Stimulated activated CD4-positive, alpha-beta T cell treated with anti-CD3 and anti-CD28 coated beads, Interleukin-15, amount 100 ng/mL, for 48 hours (primary cell): ENCODE data around the gene CD300E.
"Not testable (repeated sequence)": the region's sequence is repeated elsewhere in the genome, so short reads cannot be mapped to it uniquely, and the experiment has no call there.

Experiments
- DNase-seq, 2 donors: peaks; one replicate each; pipeline ENCODE4 v3.0.0-alpha.2; 2020; ENCODE audit warnings: low read depth in 2 of 2

The CD300E gene

DNA sequence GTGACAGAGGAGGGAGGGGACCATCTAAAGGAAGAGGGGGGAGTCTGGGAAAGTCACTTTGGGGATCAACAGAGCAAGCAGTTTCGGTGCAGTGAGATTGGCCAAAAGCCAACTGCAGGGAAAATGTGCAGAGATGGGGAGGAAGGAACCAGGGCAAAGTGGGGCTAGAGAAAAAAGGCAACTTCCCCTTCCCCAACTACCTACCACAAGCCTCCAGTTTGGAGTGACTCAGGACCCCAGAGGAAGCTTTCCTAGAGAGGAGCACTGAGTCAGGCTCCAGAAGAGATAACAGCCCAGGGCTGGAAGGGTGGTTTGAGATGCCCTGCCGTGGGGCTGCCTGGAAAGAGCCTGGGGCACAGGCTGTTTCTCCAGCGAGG, 24.5 kb downstream of the CD300E start:
- no peak for DNase-seq

DNA sequence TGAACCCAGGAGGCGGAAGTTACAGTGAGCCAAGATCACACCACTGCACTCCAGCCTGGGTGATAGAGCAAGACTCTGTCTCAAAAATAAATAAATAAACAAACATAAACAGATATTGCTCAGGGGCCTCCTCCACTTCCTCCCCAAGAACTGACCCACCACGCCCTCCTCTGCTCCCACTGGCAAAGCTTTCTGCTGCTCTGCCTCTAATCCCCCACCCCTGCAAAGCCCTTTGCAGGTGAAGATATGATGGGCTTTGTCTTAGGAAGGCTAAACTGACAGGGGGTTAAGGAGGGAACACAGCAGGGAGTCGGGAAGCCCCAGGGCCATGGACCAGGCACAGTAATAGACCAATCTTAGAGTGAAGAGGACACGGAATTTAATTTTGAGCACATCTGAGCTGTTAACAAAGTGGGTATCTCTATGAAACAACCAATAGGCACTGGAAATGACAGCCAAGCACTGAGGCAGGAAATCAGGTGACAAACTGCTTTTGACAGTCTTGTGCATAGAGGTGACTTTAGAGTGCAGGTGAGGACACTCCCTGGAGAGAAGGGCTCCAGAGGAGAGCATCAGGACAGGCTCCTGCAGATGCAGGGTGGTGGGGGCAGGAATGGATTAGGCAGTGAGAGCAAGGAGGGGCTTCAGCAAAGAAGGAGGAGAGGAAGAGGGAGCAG, 25.1 kb downstream of the CD300E start:
- no peak for DNase-seq

DNA sequence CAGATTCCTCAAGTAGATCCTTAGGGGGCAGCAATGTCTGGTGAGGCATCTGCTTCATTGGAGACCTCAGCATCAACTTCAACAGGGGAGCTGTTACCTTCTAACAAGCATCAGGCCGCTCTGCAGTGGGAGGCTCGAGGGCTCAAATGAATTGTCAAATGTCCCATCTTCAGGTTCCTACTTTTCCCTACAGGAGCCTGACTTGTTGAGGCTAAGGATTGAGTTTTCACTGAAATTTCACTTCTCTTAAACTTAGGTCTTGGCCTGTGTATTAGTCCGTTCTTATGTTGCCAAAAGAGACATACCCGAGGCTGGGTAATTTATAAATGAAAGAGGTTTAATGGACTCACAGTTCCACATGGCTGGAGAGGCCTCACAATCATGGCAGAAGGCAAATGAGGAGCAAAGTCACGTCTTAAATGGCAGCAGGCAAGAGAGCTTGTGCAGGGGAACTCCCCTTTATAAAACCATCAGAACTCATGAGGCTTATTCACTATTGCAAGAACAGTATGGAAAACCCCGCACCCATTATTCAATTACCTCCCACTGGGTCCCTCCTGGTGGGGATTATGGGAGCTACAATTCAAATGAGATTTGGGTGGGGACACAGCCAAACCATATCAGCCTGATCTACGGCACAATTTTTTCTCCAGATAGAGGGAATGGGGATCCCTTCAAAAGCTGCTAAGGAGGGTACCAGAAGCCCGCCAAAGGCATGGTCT, 26.3 kb downstream of the CD300E start:
- DNase-seq, result no peak

DNA sequence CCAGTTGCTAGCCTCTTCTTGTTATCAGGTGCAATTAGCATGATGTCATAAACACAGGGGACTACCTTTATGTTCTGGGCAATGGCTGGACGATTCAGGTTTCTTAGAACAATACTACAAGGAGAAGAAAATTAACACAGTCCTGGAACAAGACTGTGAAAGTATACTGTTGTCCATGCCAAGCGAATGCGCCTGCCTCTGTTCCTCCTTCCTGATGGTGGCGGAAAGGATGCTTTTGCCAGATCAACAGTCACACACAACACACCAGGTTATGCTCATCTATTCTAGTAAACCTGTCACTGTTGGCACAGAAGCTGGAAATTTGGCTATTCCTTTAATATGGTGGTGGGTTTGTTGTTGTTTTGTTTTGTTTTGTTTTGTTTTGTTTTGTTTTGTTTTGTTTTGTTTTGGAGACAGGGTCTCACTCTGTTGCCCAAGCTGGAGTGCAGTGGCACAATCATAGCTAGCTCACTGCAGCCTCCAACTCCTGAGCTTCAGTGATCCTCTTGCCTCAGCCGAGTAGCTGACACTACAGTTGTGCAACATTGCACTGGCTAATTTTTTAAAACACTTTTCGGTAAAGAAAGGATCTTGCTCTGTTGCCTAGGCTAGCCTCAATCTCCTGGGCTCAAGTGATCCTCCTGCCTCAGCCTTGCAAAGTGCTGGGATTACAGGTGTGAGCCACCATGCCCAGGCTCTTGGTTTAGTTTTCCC, 28.3 kb downstream of the CD300E start:
- no peak for DNase-seq

DNA sequence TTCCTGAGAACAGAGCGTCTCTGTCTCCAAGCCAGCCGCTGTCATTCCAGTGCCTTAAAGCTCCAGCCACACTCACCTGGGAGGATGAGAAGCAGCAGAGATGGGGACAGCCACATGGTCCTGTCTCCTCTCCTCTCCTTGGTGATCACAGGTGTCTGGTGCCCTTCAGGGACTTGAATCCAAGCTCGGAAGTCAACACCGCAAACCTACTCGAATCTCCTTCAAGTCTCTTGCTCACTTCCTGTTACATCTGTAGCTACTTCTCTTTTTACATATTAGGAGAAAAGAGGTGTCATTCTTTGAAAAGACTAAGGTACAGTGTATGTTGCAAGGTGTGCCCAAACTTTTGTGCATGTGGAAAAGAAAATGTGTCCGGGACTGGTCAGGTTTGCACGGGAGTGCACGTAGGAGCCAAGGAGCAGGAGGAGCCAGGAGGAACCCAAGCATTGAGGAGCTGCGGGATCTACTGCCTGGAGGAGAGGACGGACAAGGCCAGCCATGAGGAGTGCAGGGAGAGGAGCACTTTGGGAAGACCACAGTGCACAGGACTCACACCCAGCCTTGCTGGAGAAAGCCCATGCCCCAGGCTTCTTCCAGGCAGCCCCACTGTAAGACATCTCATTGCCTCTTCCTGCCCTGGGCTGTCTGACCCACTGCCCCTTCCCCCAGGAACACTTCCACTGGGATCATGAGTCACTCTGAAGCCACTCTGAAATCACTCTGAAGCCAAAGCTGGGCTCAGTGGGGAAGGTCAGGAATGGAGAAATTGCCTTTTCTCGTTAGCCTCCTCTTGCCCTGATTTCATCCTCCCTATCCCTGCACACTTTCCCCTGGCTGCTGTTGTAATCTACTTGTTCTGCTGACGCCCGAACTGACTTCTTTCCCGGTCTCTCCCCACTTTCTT, 31.2 kb downstream of the CD300E start, which contains the start of gene CD300LD:
Gene CD300LD (minus strand): TSS at position 197 of the 904 bp plus-strand sequence. CDS start 81 bp downstream, at position 116.
- no peak for DNase-seq

DNA sequence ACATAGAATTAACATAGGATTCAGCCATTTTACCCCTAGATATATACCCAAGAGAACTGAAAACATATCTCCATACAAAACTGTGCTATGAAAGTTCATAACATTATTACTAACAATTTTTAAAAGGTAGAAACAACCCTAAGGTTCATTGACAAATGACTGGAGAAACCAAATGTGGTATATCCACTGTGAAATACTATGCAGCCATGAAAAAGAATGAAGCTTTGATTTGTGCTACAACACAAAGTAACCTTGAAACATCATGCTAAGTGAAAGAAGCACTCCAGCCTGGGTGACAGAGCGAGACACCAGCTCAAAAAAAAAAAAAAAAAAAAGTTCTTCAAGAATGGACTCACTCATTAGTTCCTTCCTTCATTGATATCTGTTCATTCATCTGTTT, 32.0 kb downstream of the CD300E start:
- DNase-seq, result no peak

DNA sequence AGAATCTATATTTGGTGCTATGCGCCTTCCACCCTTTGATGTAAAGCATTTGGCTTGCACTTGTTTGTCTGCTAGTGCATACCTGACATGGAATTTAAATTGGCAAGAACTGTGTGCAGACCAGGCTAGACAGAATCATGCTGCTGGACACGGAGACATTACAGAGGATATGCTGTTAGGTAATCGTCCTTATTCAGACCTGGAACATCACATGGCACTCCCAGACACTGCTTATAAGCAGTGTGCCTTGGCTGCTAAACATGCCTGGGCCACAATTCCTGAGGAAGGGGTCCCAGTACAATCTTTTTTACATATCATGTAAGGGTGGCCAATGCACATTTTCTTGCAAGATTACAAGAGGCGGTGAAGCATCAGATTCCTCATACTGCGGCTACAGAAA, 37.8 kb downstream of the CD300E start:
- no peak for DNase-seq

DNA sequence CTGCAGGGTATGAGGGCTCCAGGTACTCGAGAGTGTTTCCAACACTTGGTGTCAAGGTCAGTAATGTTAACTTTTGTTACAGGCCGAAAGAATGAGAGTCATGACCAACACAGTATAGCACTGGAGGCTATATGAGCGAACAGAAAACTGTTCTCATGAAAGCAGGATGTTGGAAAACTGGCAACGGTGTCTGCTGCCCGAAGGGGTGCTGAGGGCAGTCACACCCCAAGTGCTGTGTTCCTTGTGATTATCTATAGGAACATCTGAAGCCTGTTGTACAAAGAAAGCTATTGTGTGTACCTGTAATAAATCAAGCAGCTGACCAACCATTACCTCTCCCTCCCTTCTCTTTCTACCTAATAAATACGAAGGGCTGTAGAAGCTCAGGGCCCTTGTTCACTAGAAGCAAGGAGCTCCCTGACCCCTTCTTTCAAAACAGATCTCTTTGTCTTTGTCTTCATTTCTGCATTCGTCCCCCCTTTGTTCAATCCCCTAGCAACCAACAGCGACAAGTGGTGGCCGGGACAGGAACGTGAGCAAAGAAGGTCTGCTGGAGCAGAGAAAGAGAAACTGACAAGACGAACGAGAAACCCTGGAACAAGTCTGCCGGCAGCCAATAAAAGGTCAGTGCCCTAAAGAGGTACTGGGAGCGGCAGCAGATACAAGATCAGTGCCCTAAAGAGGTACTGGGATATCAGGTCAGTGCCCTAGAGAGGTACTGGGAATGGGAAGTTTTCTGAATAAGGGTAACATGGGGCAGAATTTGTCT, 39.1 kb downstream of the CD300E start:
- no peak for DNase-seq

DNA sequence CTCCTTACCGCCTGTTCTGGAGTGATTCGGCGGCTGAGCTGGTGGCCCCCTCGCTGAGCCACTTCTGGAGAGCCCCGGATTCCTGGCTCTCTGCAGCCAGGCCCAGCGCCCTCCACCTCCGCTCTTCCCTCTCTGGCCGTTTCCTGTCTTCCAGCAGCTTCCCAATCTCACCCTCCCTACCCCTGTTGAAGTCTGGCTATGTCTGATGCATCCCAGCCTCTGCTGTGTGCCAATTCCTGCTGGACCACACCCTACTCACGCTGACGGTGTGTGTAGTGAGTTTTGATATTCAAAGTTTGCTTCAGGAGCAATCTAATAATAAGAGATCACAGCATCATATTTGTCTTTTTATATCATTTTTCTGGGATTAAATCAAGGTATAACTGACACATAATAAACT, 40.9 kb downstream of the CD300E start:
- DNase-seq, result no peak

DNA sequence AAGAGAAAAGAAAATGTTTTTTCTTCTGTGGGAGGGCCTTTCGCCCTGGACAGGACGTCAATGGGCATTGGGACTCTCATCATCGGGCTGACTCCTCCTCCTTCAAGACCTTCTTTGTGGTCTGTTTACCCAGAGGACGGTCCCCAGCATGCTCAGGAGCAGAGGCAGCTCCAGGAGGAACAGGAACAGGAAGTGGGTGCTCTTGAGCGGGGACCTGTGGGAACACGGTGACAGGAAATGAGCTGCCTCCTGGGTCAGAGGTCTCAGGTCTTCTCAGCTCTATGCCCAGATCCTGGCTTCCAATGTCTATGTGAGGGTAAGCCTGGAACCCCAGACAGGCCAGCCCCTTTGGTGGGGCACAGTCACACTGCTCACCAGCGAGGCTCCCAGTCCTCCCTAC, 43.6 kb downstream of the CD300E start:
- DNase-seq, result no peak

DNA sequence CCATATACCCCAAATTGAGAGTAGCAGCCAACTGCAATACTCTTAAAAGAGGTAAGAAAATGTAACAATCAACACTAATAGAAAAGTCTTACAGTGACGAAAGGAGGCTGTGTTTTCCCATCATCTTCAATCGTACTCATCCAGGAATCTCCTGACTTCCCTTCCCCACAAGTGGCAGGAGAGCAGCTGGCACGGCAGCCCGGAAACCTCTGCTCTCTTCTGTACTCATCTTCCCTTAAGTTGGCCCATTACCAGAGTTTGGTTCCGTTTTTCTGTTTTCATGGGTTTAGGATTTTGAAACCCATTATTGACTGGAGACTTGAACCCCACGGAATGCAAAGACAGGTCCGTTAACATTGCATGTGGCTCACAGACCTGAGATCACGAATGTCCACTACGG, 44.6 kb downstream of the CD300E start:
- no peak for DNase-seq

DNA sequence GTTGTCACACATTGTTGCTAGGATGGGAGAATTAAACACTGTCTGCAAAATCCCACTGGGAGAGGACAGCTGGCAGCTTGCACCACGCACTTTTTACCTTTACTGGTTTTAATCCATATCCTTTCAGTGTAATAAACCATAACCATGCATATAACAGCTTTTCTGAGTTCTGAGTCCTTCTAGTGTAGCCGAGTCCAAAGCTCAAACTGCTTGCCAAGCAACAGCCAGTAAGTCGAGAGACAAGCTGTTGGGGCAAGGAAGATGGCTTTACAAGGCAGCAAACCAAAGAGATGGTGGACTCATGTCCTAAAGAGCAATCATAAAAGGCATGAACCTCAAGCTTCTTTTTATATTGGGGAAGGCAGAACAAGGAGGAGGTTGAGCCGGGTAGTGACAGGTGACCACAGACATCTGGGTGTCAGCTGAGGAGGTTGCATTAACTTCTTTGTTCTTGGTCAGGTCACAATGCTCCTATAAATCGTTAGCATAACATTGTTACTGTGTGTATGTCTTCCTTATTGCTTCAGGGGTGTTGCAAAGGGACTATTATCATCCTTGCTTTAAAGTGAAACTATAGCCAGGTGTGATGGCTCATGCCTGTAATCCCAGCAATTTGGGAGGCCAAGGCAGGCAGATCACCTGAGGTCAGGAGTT, 48.9 kb downstream of the CD300E start:
- DNase-seq, result no peak

DNA sequence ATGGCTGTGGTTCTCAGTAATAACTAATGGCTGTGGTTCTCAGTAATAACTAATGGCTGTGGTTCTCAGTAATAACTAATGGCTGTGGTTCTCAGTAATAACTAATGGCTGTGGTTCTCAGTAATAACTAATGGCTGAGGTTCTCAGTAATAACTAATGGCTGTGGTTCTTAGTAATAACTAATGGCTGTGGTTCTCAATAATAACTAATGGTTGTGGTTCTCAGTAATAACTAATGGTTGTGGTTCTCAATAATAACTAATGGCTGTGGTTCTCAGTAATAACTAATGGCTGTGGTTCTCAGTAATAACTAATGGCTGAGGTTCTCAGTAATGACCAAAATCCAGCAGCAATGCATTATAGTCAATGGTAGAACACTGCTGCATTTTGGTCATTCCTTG, 49.9 kb downstream of the CD300E start:
- not testable (repeated sequence) for DNase-seq

DNA sequence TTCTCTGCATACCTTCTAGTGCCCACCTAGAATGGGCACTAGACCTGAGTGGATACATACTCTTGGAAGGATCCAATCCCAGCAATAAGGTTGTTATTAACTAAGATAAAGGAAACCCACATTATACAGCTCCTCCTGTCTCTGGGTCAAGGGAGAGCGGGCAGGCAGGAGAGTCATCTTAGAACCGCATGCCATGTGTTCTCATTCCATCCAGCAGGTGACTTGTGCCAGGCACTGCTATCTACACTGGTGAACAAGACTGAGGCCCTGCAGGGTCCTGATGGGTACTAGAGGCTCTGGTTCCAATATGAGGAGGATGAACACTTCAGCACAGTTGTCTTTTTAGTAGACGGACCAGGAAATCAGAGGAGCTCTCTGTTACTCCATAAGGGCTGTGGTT, 50.4 kb downstream of the CD300E start:
- no peak for DNase-seq

DNA sequence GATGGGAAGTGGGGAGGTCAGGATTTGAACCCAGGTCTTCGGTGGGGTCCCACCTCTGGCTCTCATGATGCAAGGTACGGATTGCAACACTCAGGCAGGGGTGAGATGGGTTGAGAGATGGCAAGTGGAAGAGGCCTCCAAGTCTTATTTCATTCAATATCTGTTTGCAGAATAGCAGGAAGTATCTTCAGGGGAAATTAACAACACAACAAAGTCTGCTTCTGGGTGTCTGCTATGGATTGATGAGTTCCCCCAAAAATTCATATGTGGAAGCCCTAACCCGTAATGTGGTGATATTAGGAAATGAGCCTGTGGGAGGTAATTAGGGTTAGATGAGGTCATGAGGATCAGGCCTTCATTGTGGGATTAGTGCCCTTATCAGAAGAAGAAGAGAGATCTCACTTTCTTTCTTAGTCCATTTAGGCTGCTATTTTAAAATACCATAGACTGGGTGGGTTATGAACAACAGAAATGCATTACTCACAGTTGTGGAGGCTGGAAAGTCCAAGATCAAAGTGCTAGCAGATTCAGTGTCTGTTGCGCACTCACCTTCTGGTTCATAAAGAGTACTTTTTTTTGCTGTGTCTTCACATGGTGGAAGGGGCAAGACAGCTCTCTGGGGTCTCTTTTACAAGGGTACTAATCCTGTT, 51.8 kb downstream of the CD300E start:
- no peak for DNase-seq

DNA sequence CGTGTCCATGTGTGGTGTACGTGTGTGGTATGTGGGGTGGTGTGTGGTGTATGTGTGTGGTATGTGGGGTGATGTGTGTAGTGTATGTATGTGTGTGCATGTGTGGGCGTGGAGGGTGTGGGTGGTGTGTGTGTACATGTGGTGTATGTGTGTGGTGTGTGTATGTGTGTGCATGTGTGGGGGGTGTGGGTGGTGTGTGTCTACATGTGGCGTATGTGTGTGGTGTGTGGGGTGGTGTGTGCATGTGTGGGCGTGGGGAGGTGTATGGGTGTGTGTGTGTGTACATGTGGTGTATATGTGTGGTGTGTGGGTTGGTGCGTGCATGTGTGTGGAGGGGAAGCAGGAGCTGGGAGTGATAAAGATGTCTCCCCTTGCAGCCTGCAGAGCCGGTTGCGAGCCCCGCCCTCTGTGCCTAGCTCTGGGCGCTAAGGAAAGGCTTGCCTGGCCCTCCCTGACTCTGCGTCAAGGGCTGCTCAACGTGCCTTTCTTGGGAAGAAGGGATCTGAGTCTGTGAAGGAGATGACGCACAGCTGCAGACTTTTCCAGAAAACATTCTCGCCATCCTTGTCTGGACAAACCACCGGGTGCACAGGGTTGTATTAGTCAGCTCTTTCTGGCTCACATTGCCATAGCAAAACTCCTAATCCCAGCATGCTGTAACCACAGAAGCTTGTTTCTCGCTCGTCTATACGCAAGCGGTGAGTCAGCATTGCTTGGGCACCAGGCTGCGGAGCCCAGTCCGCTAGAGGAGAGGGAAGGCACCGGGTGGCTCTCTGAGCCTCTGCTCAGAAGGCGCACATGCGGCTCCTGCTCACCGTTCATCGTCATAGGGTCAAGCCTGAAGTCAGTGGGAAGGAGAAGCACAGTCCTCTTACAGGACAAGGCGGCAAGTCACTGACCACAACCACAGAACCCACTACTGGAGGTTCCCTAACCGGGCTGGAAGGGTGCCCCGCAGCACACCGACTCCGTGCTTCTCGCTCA, 54.2 kb downstream of the CD300E start:
- peak; percentile 31 to 36 for DNase-seq

DNA sequence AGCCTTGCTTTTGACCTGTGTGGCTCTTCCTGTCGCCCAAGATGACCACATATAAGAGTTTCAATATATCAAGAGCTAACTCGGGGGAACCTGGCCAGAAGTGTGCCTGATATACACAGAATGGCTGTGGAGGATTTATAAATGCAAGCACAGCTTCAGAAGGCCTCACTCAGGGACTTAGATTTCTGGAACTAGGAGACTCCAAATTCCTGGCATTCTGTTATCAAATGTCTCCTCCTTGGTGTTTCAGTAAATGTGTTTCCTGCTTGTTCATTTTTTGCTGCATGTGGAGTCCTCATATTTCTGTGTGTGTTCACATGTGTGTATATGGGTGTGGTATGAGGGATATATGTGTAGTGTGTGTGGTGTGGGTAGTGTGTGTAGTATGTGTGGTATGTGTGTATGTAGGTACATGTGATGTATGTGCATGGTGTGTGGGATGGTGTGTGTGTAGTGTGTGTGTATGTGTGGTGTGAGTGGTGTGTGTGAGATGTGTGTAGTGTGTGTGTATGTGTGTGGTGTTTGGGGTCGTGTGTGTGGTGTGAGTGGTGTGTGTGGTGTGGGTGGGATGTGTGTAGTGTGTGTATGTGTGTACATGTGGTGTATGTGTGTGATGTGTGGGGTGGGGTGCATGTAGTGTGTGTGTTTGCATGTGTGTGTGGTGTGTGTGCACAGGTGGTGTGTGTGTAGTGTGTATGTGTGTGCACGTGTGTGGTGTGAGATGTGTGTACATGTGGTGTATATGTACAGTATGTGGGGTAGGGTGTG, 55.2 kb downstream of the CD300E start:
- DNase-seq, result no peak

DNA sequence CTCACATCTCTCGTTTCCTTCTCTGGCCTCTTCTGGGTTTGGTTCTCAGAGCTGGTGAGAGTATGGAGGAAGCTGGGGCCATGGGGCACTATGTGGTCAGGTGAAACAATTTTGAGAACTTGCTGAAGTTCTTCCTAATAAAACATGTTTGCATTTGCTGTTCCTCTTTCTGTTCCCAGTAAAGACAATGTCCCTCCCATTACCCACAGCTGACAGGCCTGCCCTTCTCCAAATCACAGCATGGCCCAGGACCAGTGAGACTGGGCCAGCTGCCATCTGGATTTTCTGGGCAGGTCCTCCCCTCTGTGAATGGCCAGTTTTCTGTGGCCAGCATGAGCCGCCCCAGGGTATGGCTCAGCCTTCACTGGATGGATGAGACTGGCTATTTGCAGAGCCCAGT, 56.1 kb downstream of the CD300E start, which contains the start of gene CD300H:
Gene CD300H (minus strand): TSS at position 113 of the 400 bp plus-strand sequence.
- DNase-seq, result no peak
